Skeletal muscle tissue (tissue), 4 donors: ENCODE results near the gene NUCB2. TPM values are rescaled to one million over a fixed set of nuclear protein-coding genes. Genes with fewer than 3 reads are reported as not detected.

Experiments
- H3K27ac ChIP-seq: one replicate; pipeline ENCODE4 v1.7.0; 2013; ENCODE audit warnings: mild to moderate bottlenecking, low read depth, low read length, inconsistent platforms
- H3K27me3 ChIP-seq, 3 donors: one replicate each; pipeline ENCODE4 v1.7.0; 2013; ENCODE audit warnings: low read length in 3 of 3; ENCODE audit not compliant: control insufficient read depth in 3 of 3, insufficient read depth in 3 of 3
- H3K36me3 ChIP-seq, 3 donors: one replicate each; pipeline ENCODE4 v1.7.0; 2013; ENCODE audit warnings: low read length in 3 of 3; ENCODE audit not compliant: control insufficient read depth in 3 of 3, insufficient read depth in 3 of 3
- H3K4me1 ChIP-seq, 3 donors: one replicate each; pipeline ENCODE4 v1.7.0; 2013; ENCODE audit warnings: low read length in 3 of 3, mild to moderate bottlenecking in 3 of 3; ENCODE audit not compliant: control insufficient read depth in 3 of 3, insufficient read depth in 3 of 3
- H3K4me3 ChIP-seq, 3 donors: one replicate each; pipeline ENCODE4 v1.7.0; 2013; ENCODE audit warnings: low read length in 3 of 3
- H3K9ac ChIP-seq, 3 donors: one replicate each; pipeline ENCODE4 v1.7.0; 2013; ENCODE audit warnings: low read length in 3 of 3, mild to moderate bottlenecking in 3 of 3, moderate library complexity in 2 of 3, low read depth in 1 of 3
- H3K9me3 ChIP-seq, 3 donors: one replicate each; pipeline ENCODE4 v1.7.0; 2013; ENCODE audit warnings: low read length in 3 of 3; ENCODE audit not compliant: control insufficient read depth in 3 of 3
- total RNA-seq: library from RNA; depleted of rRNA; stranded (reverse); fragments of >200 nt; gene quantifications from one replicate; pipeline ENCODE4 v1.2.3, GENCODE V29; 2014
- donor health status: Osteomylitis.

Gene NUCB2
- total RNA-seq, 1 donor from 2014 or later = 24.0 TPM

DNA sequence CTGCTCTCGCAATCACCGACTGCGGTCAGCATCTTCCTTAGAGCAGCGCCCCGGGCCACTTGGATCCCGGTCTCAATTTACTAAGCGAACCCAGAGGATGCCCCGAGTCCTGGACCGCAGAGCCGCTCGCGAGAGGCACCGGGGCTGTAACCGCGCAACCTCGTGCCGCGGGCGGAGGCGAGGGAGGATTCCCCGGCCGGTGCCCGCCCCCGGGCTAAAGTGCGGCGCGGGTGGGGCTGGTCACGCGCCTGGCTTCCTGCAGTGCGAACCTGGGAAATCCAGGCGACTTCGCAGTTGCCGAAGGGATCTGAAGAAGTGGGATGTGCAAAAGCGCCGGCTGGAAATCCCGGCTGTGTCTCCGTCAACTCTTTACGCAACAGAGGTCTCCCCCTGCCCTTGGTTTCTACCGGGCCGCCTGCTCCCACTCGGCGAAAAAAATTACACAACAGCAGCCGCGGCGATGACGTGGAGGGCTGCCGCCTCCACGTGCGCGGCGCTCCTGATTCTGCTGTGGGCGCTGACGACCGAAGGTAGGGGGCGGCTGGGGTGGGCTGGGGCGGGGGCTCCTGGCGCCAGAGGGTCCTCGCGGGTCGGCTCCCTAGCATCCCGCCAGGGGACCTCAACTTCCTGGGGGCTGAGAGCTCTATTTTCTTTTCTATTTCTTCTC is 75.1 kb downstream of the NUCB2 start, which contains the start of gene NCR3LG1:
TSS of gene NCR3LG1 (plus strand) at position 291 of the 667 bp plus-strand sequence. CDS start at position 461, 170 bp downstream.
- peak within 1 kb of the TSS; percentile 70 to 86 (median 78) for H3K4me3 ChIP-seq

DNA sequence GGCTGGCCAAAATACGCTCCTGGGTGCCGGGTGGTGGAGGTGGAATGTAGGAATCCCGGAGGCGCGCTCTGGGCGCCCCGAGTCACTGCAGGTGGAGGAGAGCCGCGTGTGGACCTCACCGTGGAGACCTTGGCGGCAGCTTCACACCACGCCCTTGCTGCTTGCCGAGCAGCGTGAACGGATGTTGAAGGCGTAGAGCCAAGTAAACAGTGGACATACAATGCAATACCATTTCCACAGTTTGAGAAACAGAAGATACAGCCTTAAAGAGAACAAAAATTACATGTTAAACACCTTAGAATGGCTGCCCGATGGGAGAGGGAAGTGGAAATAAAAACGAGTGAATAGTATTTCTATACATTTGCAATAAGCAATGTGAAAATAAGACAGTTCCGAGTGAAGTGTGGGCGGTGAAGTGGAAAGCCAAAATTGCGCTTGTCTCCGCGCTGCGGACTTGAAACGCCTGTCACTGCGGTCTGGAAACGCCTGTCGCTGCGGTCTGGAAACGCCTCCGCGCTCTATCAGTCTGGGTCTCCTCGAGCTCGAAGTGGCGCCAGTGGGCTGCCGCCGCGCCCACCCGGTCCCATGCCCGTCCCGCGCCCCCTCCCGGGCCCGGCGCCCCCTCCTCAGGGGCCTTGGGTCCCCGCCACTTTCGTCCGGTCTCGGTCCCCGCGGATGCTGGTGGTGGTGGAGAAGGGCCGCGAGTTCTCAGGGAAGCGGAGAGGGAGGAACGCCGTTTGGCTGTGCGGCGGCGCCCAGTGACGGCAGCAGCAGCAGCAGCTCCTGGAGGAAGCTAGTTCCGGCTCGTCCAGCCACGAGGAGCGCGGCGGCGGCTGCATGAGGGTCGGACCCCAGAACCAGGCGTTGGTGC is 76.6 kb downstream of the NUCB2 start:
- H3K4me3 ChIP-seq = peak overlapping the region; percentile 70 to 86 (median 78)
- no peaks in the 10 kb centered on the region for H3K9me3 ChIP-seq
- peak overlapping the region; percentile 65 to 74 (median 72) for H3K9ac ChIP-seq
- H3K4me1 ChIP-seq = peaks cover 20 to 25% (median 23%) of the 10 kb centered on the region in 3 donors
- H3K27me3 ChIP-seq = peaks cover 0 to 28% (median 24%) of the 10 kb centered on the region in 3 donors
- no peaks in the 10 kb centered on the region for H3K36me3 ChIP-seq
- no peak overlapping the region for H3K27ac ChIP-seq

More for the DNA sequence above, 75.1 kb downstream of the NUCB2 start, which contains the start of gene NCR3LG1:
- Histone ChIP-seq H3K4me1 (peaks cover 20 to 25% (median 23%) of the 10 kb centered on the region in 3 donors), H3K9ac (peak within 1 kb of the TSS in 1 of 3 donors; percentile 45), H3K27me3 (peaks cover 0 to 28% (median 24%) of the 10 kb centered on the region in 3 donors), H3K36me3 (no peaks in the 10 kb centered on the region), H3K9me3 (no peaks in the 10 kb centered on the region), H3K27ac (no peak within 1 kb of the TSS)

- H3K9ac ChIP-seq = peak overlapping the region; percentile 65 to 74 (median 72)
- H3K27me3 ChIP-seq = peaks cover 0 to 28% (median 24%) of the 10 kb centered on the region in 3 donors
- peaks cover 20 to 25% (median 23%) of the 10 kb centered on the region in 3 donors for H3K4me1 ChIP-seq
- peak overlapping the region; percentile 70 to 86 (median 78) for H3K4me3 ChIP-seq
- H3K36me3 ChIP-seq = no peaks in the 10 kb centered on the region
- H3K9me3 ChIP-seq = no peaks in the 10 kb centered on the region
- no peak overlapping the region for H3K27ac ChIP-seq
Measured at GRCh38 chr11:17353821-17354600, 77.5 kb downstream of the NUCB2 start.

DNA sequence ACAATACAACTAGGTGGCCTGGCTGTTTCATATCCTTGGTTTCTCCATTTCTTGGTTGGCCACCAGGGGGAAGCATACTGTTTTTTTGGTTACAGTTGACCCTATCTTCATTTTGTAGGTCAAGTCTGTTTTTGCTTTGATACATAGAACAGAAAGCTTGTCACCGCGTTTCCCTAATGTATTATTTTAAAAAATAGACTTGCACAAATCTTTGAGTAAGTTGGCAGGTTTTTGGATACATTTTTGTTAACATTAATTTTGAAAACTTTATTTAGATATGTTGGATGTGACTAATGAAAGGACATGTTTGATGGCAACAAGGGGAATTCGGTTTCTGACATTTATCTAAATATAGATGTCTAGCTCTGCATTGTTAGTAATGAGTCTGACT is 78.1 kb downstream of the NUCB2 start:
- no peak overlapping the region for H3K9ac ChIP-seq
- H3K9me3 ChIP-seq = no peaks in the 10 kb centered on the region
- no peak overlapping the region for H3K27ac ChIP-seq
- no peak overlapping the region for H3K4me3 ChIP-seq
- H3K4me1 ChIP-seq = peaks cover 20 to 25% (median 23%) of the 10 kb centered on the region in 3 donors
- peaks cover 0 to 28% (median 24%) of the 10 kb centered on the region in 3 donors for H3K27me3 ChIP-seq
- H3K36me3 ChIP-seq = no peaks in the 10 kb centered on the region

DNA sequence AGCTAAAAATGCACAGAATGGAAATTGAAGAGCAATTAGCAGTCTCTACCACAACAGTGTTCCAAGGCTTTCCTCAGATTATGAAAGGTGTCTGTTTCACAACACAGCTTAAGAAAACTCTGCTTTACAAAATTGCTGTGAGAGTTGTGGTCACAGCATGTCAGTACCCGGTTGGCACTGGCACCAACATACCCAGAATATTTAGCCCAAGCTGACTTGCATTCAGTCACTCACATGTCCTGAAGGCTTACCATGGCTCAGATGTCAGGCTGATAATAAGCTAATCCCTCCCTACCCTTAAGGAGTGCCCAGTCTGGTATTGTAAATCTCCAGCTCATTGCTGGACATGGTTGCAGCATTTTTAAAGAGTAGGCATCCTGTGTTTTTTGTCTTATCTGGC is 90.0 kb downstream of the NUCB2 start:
- Histone ChIP-seq H3K27ac (no peak overlapping the region), H3K9ac (no peak overlapping the region), H3K4me1 (peaks cover 0 to 13% (median 0%) of the 10 kb centered on the region in 3 donors), H3K27me3 (no peaks in the 10 kb centered on the region), H3K4me3 (no peak overlapping the region), H3K9me3 (peaks cover 6 to 16% (median 7%) of the 10 kb centered on the region in 3 donors), H3K36me3 (peaks cover 9 to 16% (median 14%) of the 10 kb centered on the region in 3 donors)

GRCh38 chr11:17368551-17368950 is 92.0 kb downstream of the NUCB2 start:
- Histone ChIP-seq H3K27ac (no peak overlapping the region), H3K9me3 (peaks cover 8 to 32% (median 9%) of the 10 kb centered on the region in 3 donors), H3K4me1 (peaks cover 0 to 13% (median 0%) of the 10 kb centered on the region in 3 donors), H3K27me3 (no peaks in the 10 kb centered on the region), H3K4me3 (no peak overlapping the region), H3K36me3 (peaks cover 11 to 30% (median 28%) of the 10 kb centered on the region in 3 donors), H3K9ac (no peak overlapping the region)

GRCh38 chr11:17369094-17369493 is 92.6 kb downstream of the NUCB2 start:
- Histone ChIP-seq H3K4me1 (peaks cover 0 to 13% (median 0%) of the 10 kb centered on the region in 3 donors), H3K4me3 (no peak overlapping the region), H3K27ac (no peak overlapping the region), H3K9ac (no peak overlapping the region), H3K36me3 (peaks cover 11 to 30% (median 28%) of the 10 kb centered on the region in 3 donors), H3K9me3 (peaks cover 8 to 32% (median 9%) of the 10 kb centered on the region in 3 donors), H3K27me3 (no peaks in the 10 kb centered on the region)

DNA sequence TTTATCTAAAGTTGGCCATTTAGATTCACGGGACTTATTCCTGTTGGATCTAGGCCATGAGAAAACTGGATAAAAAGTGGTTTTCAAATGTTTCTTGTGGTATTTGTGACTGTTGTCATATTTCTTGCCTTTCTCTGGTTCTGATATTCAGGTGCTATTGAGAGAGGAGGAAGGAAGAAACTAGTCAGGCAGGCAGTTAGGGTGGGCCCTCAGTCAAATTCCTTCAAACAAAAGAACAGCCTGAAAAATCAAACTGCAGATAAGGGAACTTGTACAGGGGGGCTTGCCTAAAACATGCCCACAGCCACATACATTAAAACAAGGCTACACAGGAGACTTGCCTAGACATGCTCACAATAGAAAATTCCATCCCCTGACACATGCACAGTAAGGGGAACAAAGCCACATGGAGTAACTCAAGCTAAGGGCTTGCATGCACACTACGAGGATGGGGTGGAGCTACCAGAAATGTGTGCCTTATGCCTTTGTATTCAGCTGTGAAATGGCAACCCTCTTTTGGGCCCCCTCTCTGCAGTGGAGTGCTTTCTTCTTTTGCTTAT is 93.2 kb downstream of the NUCB2 start:
- Histone ChIP-seq H3K27ac (no peak overlapping the region), H3K27me3 (no peaks in the 10 kb centered on the region), H3K36me3 (peaks cover 11 to 30% (median 28%) of the 10 kb centered on the region in 3 donors), H3K4me3 (no peak overlapping the region), H3K9ac (no peak overlapping the region), H3K4me1 (peaks cover under 1 to 13% (median 2%) of the 10 kb centered on the region in 3 donors), H3K9me3 (peaks cover 8 to 32% (median 9%) of the 10 kb centered on the region in 3 donors)

- Histone ChIP-seq H3K27me3 (no peaks in the 10 kb centered on the region), H3K4me3 (no peak overlapping the region), H3K4me1 (peaks cover 4 to 11% (median 9%) of the 10 kb centered on the region in 3 donors), H3K36me3 (peaks cover 11 to 30% (median 28%) of the 10 kb centered on the region in 3 donors), H3K9me3 (peaks cover 8 to 32% (median 9%) of the 10 kb centered on the region in 3 donors), H3K9ac (no peak overlapping the region), H3K27ac (no peak overlapping the region)
Measured at GRCh38 chr11:17371614-17372013, 95.1 kb downstream of the NUCB2 start.
